GM12878 (cell line): Measurements from ENCODE around the gene GRIK5. TPM values are rescaled to one million over a fixed set of nuclear protein-coding genes. Genes with fewer than 3 reads are reported as not detected.

Experiments used
- ATAC-seq: fragments of 200-7000 bp; cut with Tn5 transposase; 3 replicates; pipeline ENCODE4 v1.9.1; 2020; ENCODE audit warnings: mild to moderate bottlenecking, moderate library complexity
- BruUV-seq: library from RNA; stranded (reverse); fragments of 400-500 nt; replicated peaks from 2 replicates; lab custom pipeline; 2021; lab: Mats Ljungman, UMichigan
- CTCF ChIA-PET: fragments of 300-600 bp; sonication (Branson Sonifier 250); formaldehyde crosslinking; extraction: SDS; loops from one replicate; lab custom pipeline; 2021; ENCODE audit warnings: inconsistent platforms; lab: Yijun Ruan, JAX
- POLR2A ChIA-PET: fragments of 350-600 bp; formaldehyde crosslinking; extraction: SDS; loops from one replicate; lab custom pipeline; 2021; ENCODE audit warnings: inconsistent platforms; lab: Charles Lee
- RAD21 ChIA-PET: fragments of 300-600 bp; sonication (Branson Sonifier 250); formaldehyde crosslinking; loops from one replicate; lab custom pipeline; 2023; ENCODE audit warnings: antibody characterized with exemption; ENCODE audit not compliant: unreplicated experiment; lab: Charles Lee
- SMC1A ChIA-PET: fragments of 300-600 bp; sonication (Branson Sonifier 250); formaldehyde crosslinking; loops from one replicate; lab custom pipeline; 2023; ENCODE audit not compliant: unreplicated experiment, uncharacterized antibody; lab: Charles Lee
- DNase-seq: peaks from one replicate; pipeline ENCODE4 v3.0.0-alpha.2; 2011; ENCODE audit warnings: low read depth, low spot score
- FAIRE-seq: peaks from 3 replicates; lab custom pipeline; 2011; peaks lifted over from hg19 to GRCh38; lab: Jason Lieb, UNC
- H2AFZ ChIP-seq: 2 replicates; pipeline ENCODE4 v1.6.0; 2011; ENCODE audit warnings: low read depth, low read length, control low read depth; ENCODE audit not compliant: control insufficient read depth
- H3K27ac ChIP-seq: 2 replicates; pipeline ENCODE4 v1.5.1; 2011; ENCODE audit warnings: control low read depth; ENCODE audit not compliant: control insufficient read depth, insufficient read depth
- H3K27me3 ChIP-seq, 2 experiments: replicated peaks in 1 of 2; 2 replicates each; pipeline versions ENCODE4 v1.6.0 to v1.6.1; 2011; ENCODE audit warnings: low read length in 1 of 2; ENCODE audit not compliant: control insufficient read depth in 2 of 2, insufficient read depth in 2 of 2
- H3K36me3 ChIP-seq, 2 experiments: 2 replicates each; pipeline ENCODE4 v1.5.1; 2011; ENCODE audit warnings: low read length in 1 of 2; ENCODE audit not compliant: control insufficient read depth in 2 of 2, insufficient read depth in 2 of 2
- H3K4me1 ChIP-seq: 2 replicates; pipeline ENCODE4 v1.6.1; 2011; ENCODE audit warnings: mild to moderate bottlenecking, low read length, moderate library complexity, mixed read lengths; ENCODE audit not compliant: control insufficient read depth, insufficient read depth
- H3K4me2 ChIP-seq: 2 replicates; pipeline ENCODE4 v1.6.0; 2011; ENCODE audit warnings: control low read depth; ENCODE audit not compliant: control insufficient read depth, insufficient read depth
- H3K4me3 ChIP-seq: fragments of 200-600 bp; sonication (generic); 2 replicates; pipeline ENCODE4 v1.5.1; 2016
- H3K79me2 ChIP-seq: 2 replicates; pipeline ENCODE4 v1.6.0; 2011; ENCODE audit warnings: low read length; ENCODE audit not compliant: control insufficient read depth, insufficient read depth
- H3K9ac ChIP-seq: 2 replicates; pipeline ENCODE4 v1.8.0; 2011; ENCODE audit warnings: low read length, control low read depth, mixed read lengths; ENCODE audit not compliant: control insufficient read depth, insufficient read depth
- H3K9me3 ChIP-seq: replicated peaks from 3 replicates; pipeline ENCODE4 v1.5.1; 2011; ENCODE audit warnings: mild to moderate bottlenecking, low read length; ENCODE audit not compliant: control insufficient read depth, insufficient read depth
- H4K20me1 ChIP-seq: 2 replicates; pipeline ENCODE4 v1.6.0; 2011; ENCODE audit not compliant: control insufficient read depth, insufficient read depth
- BACH1 ChIP-seq: fragments of 450-650 bp; IDR thresholded peaks from 2 replicates; pipeline ENCODE4 v1.6.1; 2017; ENCODE audit warnings: mild to moderate bottlenecking, borderline replicate concordance
- CBX5 ChIP-seq: sonication (generic); IDR thresholded peaks from 2 replicates; pipeline ENCODE4 v1.6.1; 2016; ENCODE audit warnings: low read depth, moderate library complexity, mild to moderate bottlenecking, inconsistent platforms
- GABPA ChIP-seq: IDR thresholded peaks from 2 replicates; pipeline ENCODE4 v1.6.1; 2014; ENCODE audit warnings: antibody characterized with exemption, low read depth, mild to moderate bottlenecking, inconsistent platforms
- NFXL1 ChIP-seq: fragments of 450-650 bp; IDR thresholded peaks from 2 replicates; pipeline ENCODE4 v1.6.1; 2017; ENCODE audit warnings: antibody characterized with exemption, mild to moderate bottlenecking, borderline replicate concordance
- PRDM15 ChIP-seq: fragments of 450-650 bp; formaldehyde crosslinking; IDR thresholded peaks from 2 replicates; pipeline ENCODE4 v1.4.0; 2020; ENCODE audit warnings: mild to moderate bottlenecking, moderate library complexity
- RELA ChIP-seq: fragments of 450-650 bp; IDR thresholded peaks from 2 replicates; pipeline ENCODE4 v1.8.0; 2014; ENCODE audit warnings: borderline replicate concordance; ENCODE audit not compliant: partially characterized antibody
- REST ChIP-seq: IDR thresholded peaks from 2 replicates; pipeline ENCODE4 v1.6.1; 2012; ENCODE audit warnings: mild to moderate bottlenecking, low read depth, low read length
- SMARCA5 ChIP-seq: fragments of 450-650 bp; IDR thresholded peaks from 2 replicates; pipeline ENCODE4 v1.6.1; 2017; ENCODE audit warnings: mild to moderate bottlenecking
- SUZ12 ChIP-seq: fragments of 200-600 bp; sonication (generic); IDR thresholded peaks from one replicate; pipeline ENCODE4 v1.6.1; 2018; ENCODE audit warnings: antibody characterized with exemption, mild to moderate bottlenecking; ENCODE audit not compliant: unreplicated experiment
- WGBS: methylation state at CpG from one replicate; pipeline ENCODE4 v1.1.6; 2016; ENCODE audit warnings: low lambda C conversion rate; ENCODE audit not compliant: insufficient replicate concordance, insufficient coverage; ENCODE audit errors: missing lambda C conversion rate; 5-methylcytosine and 5-hydroxymethylcytosine counted together
- in situ Hi-C: fragments of 300-500 bp; cut with MboI; formaldehyde crosslinking; loops from 9 replicates; pipeline ENCODE4 v1.14.3; 2018; ENCODE audit warnings: mixed read lengths
- intact Hi-C: fragments of 100-400 bp; cut with micrococcal nuclease; formaldehyde crosslinking; loops from one replicate; pipeline ENCODE4 v1.14.2; 2022; ENCODE audit not compliant: unreplicated experiment
- polyA plus RNA-seq, 11 experiments: library from polyadenylated mRNA; depleted of rRNA in 4 of 11; unstranded in 6 of 11; stranded (reverse) in 5 of 11; fragments of >200 nt; fragmentation: Nextera tagmentation in 4 of 11; fragmentation: Illumina TruSeq in 1 of 11; extraction: Ambion mirVana in 4 of 11; extraction: Trizol in 1 of 11; gene quantifications; 1 replicate in 1 of 11; 2 replicates in 10 of 11; pipeline versions ENCODE4 v1.2.1 to v1.2.3, GENCODE V29; 2011 to 2016; ENCODE audit warnings: inconsistent platforms in 2 of 11, missing spikeins in 2 of 11, low read depth in 1 of 11
- total RNA-seq, 4 experiments: library from RNA; depleted of rRNA in 3 of 4; stranded (reverse); fragments of >200 nt in 3 of 4; fragmentation: Illumina TruSeq in 1 of 4; extraction: Trizol in 1 of 4; gene quantifications; 2 replicates each; pipeline versions ENCODE4 v1.2.1 to v1.2.3, GENCODE V29; 2013 to 2021

Gene GRIK5
- total and polyA plus RNA-seq, 10 of the 15 experiments (the other 5 are each of a cell fraction or from before 2014, with no cell fraction given), result 0.03 to 0.23 (median 0.07) TPM; not detected in 3

GRCh38 chr19:42045575-42045974 lies 24.4 kb downstream of the GRIK5 start (continued):
- TF ChIP-seq BACH1 (no peak), NFXL1 (no peak)

DNA sequence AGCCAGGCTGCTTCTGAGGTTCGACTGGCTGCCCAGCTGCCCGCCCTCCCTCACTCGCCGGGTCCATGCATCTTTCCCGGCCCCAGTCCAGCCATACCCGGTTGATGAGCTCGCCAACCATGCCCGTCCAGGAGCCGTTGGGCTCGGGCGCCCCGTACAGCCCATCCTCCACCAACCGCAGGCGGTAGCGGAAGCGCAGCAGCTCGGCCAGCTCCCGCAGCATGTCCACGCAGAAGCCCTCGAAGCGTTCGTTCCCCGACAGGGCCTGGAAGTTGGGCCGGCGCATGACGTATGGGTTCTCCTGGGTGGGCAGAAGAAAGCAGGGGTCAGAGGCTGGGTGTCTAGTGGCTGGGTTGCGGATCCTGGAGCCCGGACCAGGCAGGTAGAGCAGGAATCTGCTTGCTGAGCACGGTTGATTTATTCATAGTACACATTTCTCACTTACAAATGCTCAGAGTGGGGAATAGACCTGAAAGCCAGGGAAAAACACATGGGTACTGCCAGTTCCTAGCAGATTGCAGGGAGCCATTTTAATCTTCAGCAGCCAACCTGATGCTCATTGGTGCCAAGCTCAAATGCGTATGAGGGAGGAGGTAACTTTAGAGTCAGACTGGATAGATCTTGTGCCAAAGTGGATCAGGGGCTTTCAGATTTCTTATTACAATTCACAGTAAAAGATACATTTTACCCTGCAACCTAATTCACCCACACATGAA lies 27.4 kb downstream of the GRIK5 start:
- SMC1A ChIA-PET, result no interaction called here
- Histone ChIP-seq H3K27me3 (no peaks in the 10 kb centered on the region; a peak in 1 of 4 replicates), H3K4me1 (no peaks in the 10 kb centered on the region), H3K36me3 (no peaks in the 10 kb centered on the region), H2AFZ (no peak overlapping the region), H3K79me2 (no peaks in the 10 kb centered on the region), H3K4me2 (no peak overlapping the region), H4K20me1 (no peaks in the 10 kb centered on the region), H3K9me3 (no peaks in the 10 kb centered on the region), H3K27ac (no peak overlapping the region), H3K4me3 (no peak overlapping the region), H3K9ac (no peak overlapping the region)
- DNase-seq, result no peak
- no peak for ATAC-seq
- 51% methylated on average over 30 of the region's 30 CpGs for WGBS
- RAD21 ChIA-PET, result no interaction called here
- no TSS peak for BruUV-seq
- in situ Hi-C loops (no loop called here), intact Hi-C loops (no loop called here)
- FAIRE-seq, result no peak
- POLR2A ChIA-PET, result no interaction called here
- TF ChIP-seq CBX5 (no peak), REST (no peak), SUZ12 (no peak), GABPA (no peak), RELA (no peak), SMARCA5 (no peak), PRDM15 (CRISPR knock-in tag) (no peak)
- CTCF ChIA-PET, result no interaction called here
